SJSA1 (cell line): ENCODE data around the gene FAM120B. TPM values are rescaled to one million over a fixed set of nuclear protein-coding genes. Genes with fewer than 3 reads are reported as not detected.

ENCODE experiments used
- DNase-seq, 2 experiments: peaks; one replicate each; pipeline ENCODE4 v3.0.0-alpha.2; 2015 to 2020; ENCODE audit warnings: low spot score in 2 of 2, low read depth in 1 of 2
- H3K27ac ChIP-seq: fragments of 250-450 bp; sonication (Bioruptor Pico); 2 replicates; pipeline ENCODE4 v1.5.1; 2020; ENCODE audit warnings: mild to moderate bottlenecking, moderate library complexity
- H3K27me3 ChIP-seq: fragments of 250-450 bp; sonication (Bioruptor Pico); replicated peaks from 2 replicates; pipeline ENCODE4 v1.5.1; 2020; ENCODE audit warnings: mild to moderate bottlenecking, moderate library complexity
- H3K36me3 ChIP-seq: fragments of 250-450 bp; sonication (Bioruptor Pico); 2 replicates; pipeline ENCODE4 v1.5.1; 2020; ENCODE audit warnings: mild to moderate bottlenecking
- H3K4me1 ChIP-seq: fragments of 250-450 bp; sonication (Bioruptor Pico); replicated peaks from 2 replicates; pipeline ENCODE4 v1.6.1; 2021; ENCODE audit warnings: mild to moderate bottlenecking
- H3K4me3 ChIP-seq: fragments of 250-450 bp; sonication (Bioruptor Pico); 2 replicates; pipeline ENCODE4 v1.5.1; 2020; ENCODE audit warnings: mild to moderate bottlenecking
- H3K9me3 ChIP-seq: fragments of 250-450 bp; sonication (Bioruptor Pico); replicated peaks from 2 replicates; pipeline ENCODE4 v1.5.1; 2020; ENCODE audit warnings: mild to moderate bottlenecking
- total RNA-seq: library from RNA; depleted of rRNA; stranded (reverse); fragments of >200 nt; shearing (Covaris generic); gene quantifications from 2 replicates; pipeline ENCODE4 v1.2.3, GENCODE V29; 2014

The FAM120B gene
- total RNA-seq, 1 experiment from 2014 or later, result 15.0 TPM

DNA sequence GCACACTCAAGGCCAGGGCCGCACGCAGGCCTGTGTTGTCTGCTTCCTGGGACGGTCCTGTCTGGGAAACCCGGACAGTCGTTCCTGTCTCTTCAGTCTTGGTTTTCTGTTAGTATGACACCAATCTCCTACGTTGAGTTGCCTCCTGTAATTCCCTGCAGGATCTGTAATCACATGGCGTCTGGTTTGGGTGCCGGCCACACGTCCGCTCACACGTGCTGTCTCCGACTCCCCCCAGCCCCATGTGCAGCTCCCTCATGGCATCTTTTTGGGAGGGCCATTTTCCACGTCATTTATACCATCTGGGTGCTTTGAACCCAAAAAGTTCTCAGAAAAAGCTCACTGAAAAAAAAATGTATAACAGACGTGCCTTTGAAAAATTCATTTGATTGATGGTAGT is 38.9 kb upstream of the FAM120B start:
- H3K27ac ChIP-seq, result no peak overlapping the region
- no peaks in the 10 kb centered on the region for H3K4me1 ChIP-seq
- H3K4me3 ChIP-seq, result no peak overlapping the region
- no peaks in the 10 kb centered on the region for H3K36me3 ChIP-seq
- H3K9me3 ChIP-seq, result no peaks in the 10 kb centered on the region
- H3K27me3 ChIP-seq, result no peaks in the 10 kb centered on the region
- DNase-seq, result no peak

DNA sequence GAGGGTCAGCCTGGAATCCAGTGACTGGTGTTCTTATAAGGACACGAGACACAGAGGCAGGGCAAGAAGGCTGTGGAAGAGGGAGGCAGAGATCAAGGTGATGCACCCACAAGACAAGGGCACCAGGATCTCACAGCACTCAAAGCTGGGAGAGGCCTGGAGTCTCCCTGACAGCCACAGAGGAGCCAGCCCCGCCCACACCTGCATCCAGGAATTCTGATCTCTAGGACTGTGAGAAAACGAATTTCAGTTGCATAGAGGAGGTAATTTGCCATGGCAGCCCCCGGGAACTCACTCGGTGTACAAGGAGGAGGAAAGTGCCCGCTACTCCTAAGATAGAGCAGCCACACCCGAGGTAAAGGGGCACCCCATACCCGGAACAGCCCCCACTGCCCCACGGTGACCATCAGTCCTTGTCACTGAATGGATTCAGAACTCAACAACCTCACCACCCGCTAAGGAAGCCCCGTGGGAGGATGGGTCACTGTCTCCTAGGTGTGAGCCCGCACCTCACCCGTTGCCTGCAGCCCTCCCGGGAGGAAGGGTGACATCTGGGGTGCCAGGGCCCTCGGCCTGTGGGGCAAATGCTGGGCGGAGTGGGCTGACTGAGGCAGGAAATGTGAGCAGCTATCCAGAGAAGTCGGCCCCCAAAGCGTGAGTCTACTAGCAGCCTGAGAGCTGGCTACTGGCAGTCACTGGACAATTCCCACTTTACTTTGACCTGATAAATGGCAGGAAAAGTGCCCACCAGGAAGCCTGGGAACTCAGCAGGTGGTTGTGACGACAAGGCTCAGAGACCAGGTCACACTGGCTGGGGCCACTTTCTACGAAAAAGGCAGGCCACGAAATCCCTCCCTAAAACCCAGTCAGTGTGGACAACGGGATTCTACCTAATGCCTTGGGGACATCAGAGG is 38.1 kb upstream of the FAM120B start:
- DNase-seq, result no peak
- no peaks in the 10 kb centered on the region for H3K9me3 ChIP-seq

GRCh38 chr6:170269151-170269845 is 37.3 kb upstream of the FAM120B start:
- Histone ChIP-seq H3K9me3 (no peaks in the 10 kb centered on the region), H3K27ac (no peak overlapping the region), H3K4me1 (no peaks in the 10 kb centered on the region), H3K36me3 (no peaks in the 10 kb centered on the region), H3K4me3 (no peak overlapping the region), H3K27me3 (no peaks in the 10 kb centered on the region)
- no peak for DNase-seq

More for the DNA sequence above, 38.1 kb upstream of the FAM120B start:
- Histone ChIP-seq H3K27me3 (no peaks in the 10 kb centered on the region), H3K4me1 (no peaks in the 10 kb centered on the region), H3K36me3 (no peaks in the 10 kb centered on the region), H3K27ac (no peak overlapping the region), H3K4me3 (no peak overlapping the region)

DNA sequence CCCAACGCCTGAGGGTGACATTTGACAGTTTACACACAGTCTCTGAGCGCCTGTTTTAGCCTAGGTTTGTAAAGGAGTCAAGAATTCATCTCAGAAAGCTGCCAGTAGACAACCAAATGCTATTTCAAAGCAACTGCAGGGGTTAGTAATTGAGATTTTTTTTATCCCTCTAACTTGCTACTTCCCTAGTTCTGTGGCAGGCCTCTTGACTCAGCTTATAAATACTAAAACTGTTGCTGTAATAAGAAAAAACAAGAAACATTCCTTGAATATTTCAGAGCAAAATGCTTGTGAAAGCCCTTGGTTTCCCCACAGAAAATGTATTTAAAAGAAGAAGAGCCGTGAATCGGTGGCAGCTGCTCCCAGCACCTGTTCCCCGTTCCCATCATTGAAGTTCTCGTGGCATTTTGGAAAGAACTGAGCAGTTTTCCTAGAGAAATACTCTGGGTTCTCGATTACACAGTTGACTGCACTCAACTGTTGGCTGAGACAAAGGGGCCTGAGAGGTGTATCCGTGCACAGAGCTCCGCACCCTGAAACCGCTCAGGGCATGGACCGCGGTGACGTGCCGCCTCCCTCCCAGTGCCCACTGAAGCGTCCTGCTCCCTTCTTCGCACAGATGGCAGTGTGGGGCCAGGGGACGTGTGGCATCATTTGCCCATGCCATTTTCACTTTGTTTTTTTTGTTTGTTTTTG is 36.6 kb upstream of the FAM120B start:
- Histone ChIP-seq H3K27me3 (no peaks in the 10 kb centered on the region), H3K27ac (no peak overlapping the region), H3K36me3 (no peaks in the 10 kb centered on the region), H3K4me3 (no peak overlapping the region), H3K4me1 (no peaks in the 10 kb centered on the region), H3K9me3 (no peaks in the 10 kb centered on the region)
- no peak for DNase-seq

DNA sequence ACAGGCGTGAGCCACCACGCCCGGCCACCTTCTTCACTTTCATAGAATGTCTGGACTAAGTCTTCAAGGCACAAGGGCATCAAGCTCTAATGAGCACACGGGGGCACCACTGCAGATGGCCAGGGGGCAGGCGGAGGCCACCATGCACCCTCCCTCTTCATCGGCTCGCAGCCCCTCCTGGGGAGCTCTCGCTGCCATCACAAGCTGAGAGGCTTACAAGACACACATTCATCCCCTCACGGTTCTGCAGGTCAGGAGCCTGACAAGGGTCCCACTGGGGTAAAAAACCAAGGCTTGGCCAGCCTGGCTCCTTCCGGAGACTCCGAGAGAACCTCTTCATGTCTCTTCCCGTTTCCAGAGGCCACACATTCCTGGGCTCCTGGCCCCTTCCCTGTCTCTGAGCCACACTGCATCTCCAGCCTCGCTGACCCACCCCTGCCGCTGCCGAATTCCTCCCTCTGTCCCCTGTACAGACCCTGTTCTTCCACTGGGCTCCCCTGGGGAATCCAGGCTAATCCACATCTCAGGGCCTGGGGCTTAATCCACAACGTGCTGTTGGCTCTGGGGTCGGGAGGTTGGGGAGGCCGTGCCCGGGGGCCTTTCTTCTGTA is 35.5 kb upstream of the FAM120B start:
- no peaks in the 10 kb centered on the region for H3K4me1 ChIP-seq
- no peaks in the 10 kb centered on the region for H3K9me3 ChIP-seq
- H3K27ac ChIP-seq, result no peak overlapping the region
- H3K27me3 ChIP-seq, result no peaks in the 10 kb centered on the region
- no peak overlapping the region for H3K4me3 ChIP-seq
- H3K36me3 ChIP-seq, result no peaks in the 10 kb centered on the region
- DNase-seq, result no peak

GRCh38 chr6:170271771-170272314 is 34.7 kb upstream of the FAM120B start:
- Histone ChIP-seq H3K4me1 (no peaks in the 10 kb centered on the region), H3K9me3 (no peaks in the 10 kb centered on the region), H3K36me3 (no peaks in the 10 kb centered on the region), H3K27me3 (no peaks in the 10 kb centered on the region), H3K27ac (no peak overlapping the region), H3K4me3 (no peak overlapping the region)
- DNase-seq, result no peak

GRCh38 chr6:170272341-170273065 is 34.1 kb upstream of the FAM120B start:
- Histone ChIP-seq H3K27me3 (peaks cover 1% of the 10 kb centered on the region; the same call in 1 of the 2 replicates), H3K9me3 (no peaks in the 10 kb centered on the region), H3K4me3 (no peak overlapping the region), H3K4me1 (no peaks in the 10 kb centered on the region), H3K36me3 (no peaks in the 10 kb centered on the region), H3K27ac (no peak overlapping the region)
- no peak for DNase-seq

- Histone ChIP-seq H3K4me3 (no peak overlapping the region), H3K27ac (no peak overlapping the region), H3K9me3 (no peaks in the 10 kb centered on the region)
Observed at GRCh38 chr6:170273191-170273590, 33.4 kb upstream of the FAM120B start.

DNA sequence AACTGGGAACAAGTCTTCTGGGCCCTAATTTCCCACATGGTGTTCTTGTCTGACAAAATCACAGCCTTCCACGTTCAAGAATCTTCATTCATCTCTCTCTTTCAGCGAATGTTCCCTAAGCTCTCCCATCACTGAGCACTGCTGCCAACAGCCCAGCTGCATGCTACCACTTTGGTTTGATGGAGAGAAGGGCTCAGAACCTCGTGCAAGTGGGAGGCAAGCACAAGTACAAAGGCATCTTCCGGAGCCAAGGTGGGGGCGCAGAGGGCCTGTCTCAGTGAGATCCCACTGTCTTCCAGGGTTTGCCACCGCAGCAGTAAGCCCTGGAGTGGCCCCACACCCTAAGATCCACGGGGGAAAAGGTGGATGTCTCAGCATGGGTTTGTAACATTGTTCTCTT is 32.9 kb upstream of the FAM120B start:
- Histone ChIP-seq H3K36me3 (no peaks in the 10 kb centered on the region), H3K4me1 (no peaks in the 10 kb centered on the region), H3K27me3 (peaks cover 4% of the 10 kb centered on the region; the same call in 1 of the 2 replicates), H3K4me3 (no peak overlapping the region), H3K27ac (no peak overlapping the region), H3K9me3 (no peaks in the 10 kb centered on the region)
- no peak for DNase-seq

More at GRCh38 chr6:170273191-170273590, 33.4 kb upstream of the FAM120B start:
- Histone ChIP-seq H3K36me3 (no peaks in the 10 kb centered on the region), H3K27me3 (peaks cover 4% of the 10 kb centered on the region; the same call in 1 of the 2 replicates), H3K4me1 (no peaks in the 10 kb centered on the region)
- DNase-seq, result no peak

DNA sequence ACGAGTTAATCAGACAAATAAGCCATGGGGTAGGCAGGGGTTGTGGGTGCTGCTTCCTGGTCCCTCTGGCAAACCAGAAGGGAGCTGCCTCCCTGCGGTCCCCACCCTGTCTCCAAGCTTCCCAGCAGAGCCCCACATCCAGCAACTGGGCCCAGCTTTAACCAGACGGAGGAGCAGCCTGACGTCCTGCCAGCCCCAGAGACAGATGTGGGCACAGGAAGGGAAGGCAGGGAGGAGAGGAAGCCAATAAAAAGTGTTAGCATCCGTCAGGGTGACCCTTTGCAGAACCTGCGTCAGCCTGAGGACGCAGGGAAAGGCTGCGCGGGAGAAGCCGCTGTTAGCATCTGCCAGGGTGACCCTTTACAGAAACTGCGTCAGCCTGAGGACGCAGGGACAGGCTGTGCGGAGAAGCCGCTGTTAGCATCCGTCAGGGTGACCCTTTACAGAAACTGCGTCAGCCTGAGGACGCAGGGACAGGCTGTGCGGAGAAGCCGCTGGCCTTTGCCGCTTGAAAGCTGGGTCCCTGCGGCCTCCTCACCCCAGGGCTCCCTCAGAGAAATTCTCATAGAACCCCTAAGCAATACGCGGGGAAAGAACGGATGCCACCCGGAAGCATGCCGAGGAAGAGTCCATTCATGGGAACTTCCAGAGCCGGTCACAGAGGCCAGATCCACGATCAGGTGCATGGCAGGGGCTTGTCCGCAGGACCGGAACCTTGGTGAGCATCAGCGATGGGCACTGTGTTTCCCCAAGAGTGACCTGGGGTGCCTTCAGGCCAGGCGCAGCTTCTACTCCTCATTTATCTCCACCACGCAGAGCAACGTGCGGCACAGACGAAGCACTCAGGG is 31.6 kb upstream of the FAM120B start:
- Histone ChIP-seq H3K27me3 (peaks cover 8% of the 10 kb centered on the region), H3K36me3 (no peaks in the 10 kb centered on the region), H3K4me3 (no peak overlapping the region), H3K4me1 (no peaks in the 10 kb centered on the region), H3K27ac (no peak overlapping the region), H3K9me3 (no peaks in the 10 kb centered on the region)
- DNase-seq, result no peak

DNA sequence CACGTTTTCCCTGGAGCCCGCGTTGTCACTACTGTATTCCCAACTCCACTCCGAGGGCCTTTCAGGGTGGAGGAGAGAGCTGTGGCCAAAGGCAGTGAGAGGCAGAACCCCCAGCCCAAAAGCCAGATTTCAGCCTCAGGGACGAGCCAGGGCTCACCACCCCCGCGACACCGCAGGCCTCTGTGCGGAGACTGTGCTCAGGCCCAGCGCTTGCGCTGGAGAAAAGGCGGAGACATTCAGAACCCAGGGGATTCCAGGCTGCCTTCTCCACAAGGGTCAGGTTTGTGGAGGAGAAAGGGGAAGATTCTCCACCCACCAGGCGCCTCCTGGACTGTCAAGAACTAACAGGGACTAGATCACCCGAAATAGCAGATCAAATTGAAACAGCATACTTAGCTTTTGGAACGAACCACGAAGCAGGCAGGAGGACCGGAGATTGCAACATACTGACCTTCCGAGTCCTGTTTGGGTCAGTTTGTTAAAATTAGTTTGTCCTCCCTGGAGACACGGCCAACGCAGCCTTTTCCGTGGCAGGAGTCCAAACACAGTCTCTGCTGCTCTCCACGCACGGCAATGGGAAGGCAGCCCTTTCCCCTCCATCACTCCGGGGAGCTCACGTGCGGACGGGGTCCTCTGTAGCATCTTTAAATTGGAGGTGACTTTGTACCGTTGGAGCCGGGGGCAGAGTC is 30.0 kb upstream of the FAM120B start:
- H3K4me3 ChIP-seq, result no peak overlapping the region
- no peaks in the 10 kb centered on the region for H3K36me3 ChIP-seq
- DNase-seq, result no peak
- no peaks in the 10 kb centered on the region for H3K4me1 ChIP-seq
- no peaks in the 10 kb centered on the region for H3K9me3 ChIP-seq
- peaks cover 8% of the 10 kb centered on the region for H3K27me3 ChIP-seq
- H3K27ac ChIP-seq, result no peak overlapping the region
